GM23338 (cell line): ENCODE data around the gene ELOB. TPM values are rescaled to one million over a fixed set of nuclear protein-coding genes. Genes with fewer than 3 reads are reported as not detected.

Experiments used
- ATAC-seq: fragments of 200-7000 bp; cut with Tn5 transposase; 3 replicates; pipeline ENCODE4 v1.9.1; 2020
- DNase-seq: peaks from one replicate; pipeline ENCODE4 v3.0.0-alpha.2; 2015; ENCODE audit warnings: low spot score
- H2AFZ ChIP-seq: fragments of 200-600 bp; sonication (generic); 2 replicates; pipeline ENCODE4 v1.8.0; 2016; ENCODE audit warnings: antibody characterized with exemption, mild to moderate bottlenecking, moderate library complexity
- H3F3A ChIP-seq: fragments of 200-600 bp; sonication (generic); replicated peaks from 2 replicates; pipeline ENCODE4 v1.8.0; 2017; ENCODE audit warnings: antibody characterized with exemption, mixed run types, low read depth
- H3K27ac ChIP-seq: fragments of 200-600 bp; sonication (generic); 2 replicates; pipeline ENCODE4 v1.6.1; 2016; ENCODE audit warnings: low read depth
- H3K27me3 ChIP-seq: fragments of 200-600 bp; sonication (generic); 2 replicates; pipeline ENCODE4 v1.8.0; 2016; ENCODE audit warnings: mild to moderate bottlenecking, mixed run types, moderate library complexity; ENCODE audit not compliant: insufficient read depth
- H3K36me3 ChIP-seq: fragments of 200-600 bp; sonication (generic); 2 replicates; pipeline ENCODE4 v1.8.0; 2016; ENCODE audit warnings: mild to moderate bottlenecking; ENCODE audit not compliant: insufficient read depth
- H3K4me1 ChIP-seq: fragments of 200-600 bp; sonication (generic); 2 replicates; pipeline ENCODE4 v1.8.0; 2016; ENCODE audit warnings: mild to moderate bottlenecking, moderate library complexity; ENCODE audit not compliant: insufficient read depth
- H3K4me2 ChIP-seq: fragments of 200-600 bp; sonication (generic); 2 replicates; pipeline ENCODE4 v1.7.1; 2017; ENCODE audit warnings: mixed run types
- H3K4me3 ChIP-seq: fragments of 200-600 bp; sonication (generic); 2 replicates; pipeline ENCODE4 v1.6.1; 2016; ENCODE audit warnings: mixed run types
- H3K79me2 ChIP-seq: fragments of 200-600 bp; sonication (generic); replicated peaks from 2 replicates; pipeline ENCODE4 v1.8.0; 2017; ENCODE audit warnings: mild to moderate bottlenecking; ENCODE audit not compliant: insufficient read depth
- H3K9me2 ChIP-seq: fragments of 200-600 bp; sonication (generic); 2 replicates; pipeline ENCODE4 v1.8.0; 2017; ENCODE audit not compliant: insufficient read depth
- H4K20me1 ChIP-seq: fragments of 200-600 bp; sonication (generic); replicated peaks from 2 replicates; pipeline ENCODE4 v1.8.0; 2017; ENCODE audit warnings: mild to moderate bottlenecking; ENCODE audit not compliant: insufficient read depth
- H3K27ac Mint-ChIP-seq: 2 replicates; pipeline ENCODE4 v1.8.0; 2020; ENCODE audit warnings: inconsistent platforms, mild to moderate bottlenecking, moderate library complexity, mixed read lengths
- H3K27me3 Mint-ChIP-seq: 3 replicates; pipeline ENCODE4 v1.8.0; 2022; ENCODE audit warnings: low read depth, mild to moderate bottlenecking, moderate library complexity, mixed read lengths, inconsistent platforms; ENCODE audit not compliant: insufficient read depth, poor library complexity
- H3K36me3 Mint-ChIP-seq: 3 replicates; pipeline ENCODE4 v1.8.0; 2021; ENCODE audit warnings: low read depth, mild to moderate bottlenecking, inconsistent platforms, moderate library complexity, mixed read lengths
- H3K4me1 Mint-ChIP-seq: 3 replicates; pipeline ENCODE4 v1.8.0; 2020; ENCODE audit warnings: mild to moderate bottlenecking, inconsistent platforms, mixed read lengths
- H3K4me3 Mint-ChIP-seq: 3 replicates; pipeline ENCODE4 v1.8.0; 2021; ENCODE audit warnings: moderate library complexity, mild to moderate bottlenecking, inconsistent platforms, mixed read lengths
- H3K9me3 Mint-ChIP-seq: 3 replicates; pipeline ENCODE4 v1.8.0; 2020; ENCODE audit warnings: moderate library complexity, mild to moderate bottlenecking, inconsistent platforms, mixed read lengths
- CREB1 ChIP-seq: fragments of 250-450 bp; sonication (Bioruptor Pico); IDR thresholded peaks from 2 replicates; pipeline ENCODE4 v1.5.0; 2020; ENCODE audit warnings: low read depth, mild to moderate bottlenecking, moderate library complexity
- CTCF ChIP-seq, 2 experiments: fragments of 200-600 bp in 1 of 2; sonication (generic) in 1 of 2; conservative IDR thresholded peaks; 2 replicates each; pipeline versions ENCODE4 v1.5.1 to v1.6.1; 2016 to 2017; ENCODE audit warnings: antibody characterized with exemption in 2 of 2, low read depth in 2 of 2, mild to moderate bottlenecking in 2 of 2, moderate library complexity in 1 of 2
- ETS1 ChIP-seq: IDR thresholded peaks from 2 replicates; pipeline ENCODE4 v1.6.1; 2016; ENCODE audit warnings: antibody characterized with exemption
- EZH2 ChIP-seq: fragments of 200-600 bp; sonication (generic); IDR thresholded peaks from one replicate; pipeline ENCODE4 v1.8.0; 2017; ENCODE audit warnings: antibody characterized with exemption, mild to moderate bottlenecking, low read depth; ENCODE audit not compliant: unreplicated experiment
- EZH2phosphoT487 ChIP-seq: fragments of 200-600 bp; sonication (generic); IDR thresholded peaks from one replicate; pipeline ENCODE4 v1.8.1; 2018; ENCODE audit warnings: antibody characterized with exemption; ENCODE audit not compliant: unreplicated experiment
- JUNB ChIP-seq: IDR thresholded peaks from one replicate; pipeline ENCODE4 v1.6.1; 2016; ENCODE audit warnings: antibody characterized with exemption; ENCODE audit not compliant: unreplicated experiment
- NANOG ChIP-seq: IDR thresholded peaks from 2 replicates; pipeline ENCODE4 v1.6.1; 2016; ENCODE audit warnings: antibody characterized with exemption, borderline replicate concordance
- POLR2AphosphoS5 ChIP-seq: IDR thresholded peaks from 2 replicates; pipeline ENCODE4 v1.6.1; 2016; ENCODE audit warnings: antibody characterized with exemption, low read depth
- REST ChIP-seq: IDR thresholded peaks from one replicate; pipeline ENCODE4 v1.6.1; 2018; ENCODE audit warnings: antibody characterized with exemption; ENCODE audit not compliant: unreplicated experiment
- STAT1 ChIP-seq: IDR thresholded peaks from one replicate; pipeline ENCODE4 v1.6.1; 2016; ENCODE audit warnings: antibody characterized with exemption; ENCODE audit not compliant: unreplicated experiment
- ZNF114 ChIP-seq: fragments of 250-450 bp; sonication (Bioruptor Pico); IDR thresholded peaks from 2 replicates; pipeline ENCODE4 v1.5.0; 2020; ENCODE audit warnings: mild to moderate bottlenecking, moderate library complexity
- ZNF331 ChIP-seq: fragments of 250-450 bp; sonication (Bioruptor Pico); IDR thresholded peaks from 2 replicates; pipeline ENCODE4 v1.5.0; 2020; ENCODE audit warnings: low read depth, mild to moderate bottlenecking, moderate library complexity
- ZNF462 ChIP-seq: fragments of 250-450 bp; sonication (Bioruptor Pico); IDR thresholded peaks from 2 replicates; pipeline ENCODE4 v1.5.0; 2020; ENCODE audit warnings: mild to moderate bottlenecking, moderate library complexity
- polyA plus RNA-seq: library from polyadenylated mRNA; unstranded; fragments of >200 nt; fragmentation: Nextera tagmentation; extraction: Ambion mirVana; gene quantifications from 2 replicates; pipeline ENCODE4 v1.2.1, GENCODE V29; 2016
- total RNA-seq: library from RNA; depleted of rRNA; stranded (reverse); fragments of >200 nt; shearing (Covaris generic); gene quantifications from 2 replicates; pipeline ENCODE4 v1.2.3, GENCODE V29; 2014

The ELOB gene
- total and polyA plus RNA-seq, 2 experiments from 2014 or later: 278 to 756 TPM

- no peak for TF ChIP-seq STAT1
Measured at GRCh38 chr16:2799859-2800226, 22.8 kb upstream of the ELOB start (continued).

GRCh38 chr16:2799205-2799858, 22.3 kb upstream of the ELOB start:
- Mint-ChIP-seq H3K9me3 (peaks cover 8% of the 10 kb centered on the region; the same call in 2 of the 3 replicates), H3K36me3 (no peaks in the 10 kb centered on the region), H3K4me1 (no peaks in the 10 kb centered on the region), H3K27me3 (peaks cover 10% of the 10 kb centered on the region), H3K4me3 (no peak overlapping the region), H3K27ac (no peak overlapping the region)
- Histone ChIP-seq H3K79me2 (no peaks in the 10 kb centered on the region), H3F3A (no peaks in the 10 kb centered on the region), H3K27me3 (no peaks in the 10 kb centered on the region), H2AFZ (peak overlapping the region; percentile 56; the same call in 1 of the 2 replicates), H4K20me1 (no peaks in the 10 kb centered on the region), H3K27ac (no peak overlapping the region), H3K4me1 (no peaks in the 10 kb centered on the region), H3K9me2 (no peaks in the 10 kb centered on the region), H3K4me3 (no peak overlapping the region), H3K36me3 (no peaks in the 10 kb centered on the region), H3K4me2 (no peak overlapping the region)
- ATAC-seq (no peak), DNase-seq (no peak)
- TF ChIP-seq ETS1 (no peak), ZNF462 (CRISPR knock-in tag) (no peak), REST (no peak), ZNF331 (no peak), ZNF114 (CRISPR knock-in tag) (no peak), EZH2 (no peak), EZH2phosphoT487 (no peak), JUNB (no peak), NANOG (no peak), POLR2AphosphoS5 (no peak), CTCF (conservative IDR thresholded peaks at IDR 0.05; ENCODE audit: low read depth in 2 of 2) (no peak), STAT1 (no peak), CREB1 (CRISPR knock-in tag) (no peak)
